K562 (cell line): ENCODE data around the gene ZNF350. TPM values are rescaled to one million over a fixed set of nuclear protein-coding genes. Genes with fewer than 3 reads are reported as not detected.

Experiments
- ASH1L ChIP-seq: fragments of 450-650 bp; IDR thresholded peaks from 2 replicates; pipeline ENCODE4 v1.6.1; 2018; ENCODE audit warnings: borderline replicate concordance, mild to moderate bottlenecking, low read depth; ENCODE audit not compliant: partially characterized antibody
- CAMTA2 ChIP-seq: fragments of 250-450 bp; sonication (Bioruptor Pico); conservative IDR thresholded peaks from 2 replicates; pipeline ENCODE4 v1.5.1; 2022
- FOXK1 ChIP-seq: sonication (generic); formaldehyde crosslinking; IDR thresholded peaks from 2 replicates; pipeline ENCODE4 v1.8.0; 2022; ENCODE audit warnings: missing genetic modification reagents, mild to moderate bottlenecking, borderline replicate concordance
- KDM4B ChIP-seq, 2 experiments: fragments of 450-650 bp in 1 of 2; sonication (generic) in 1 of 2; IDR thresholded peaks; 2 replicates each; pipeline ENCODE4 v1.6.1; 2016 to 2017; ENCODE audit warnings: borderline replicate concordance in 2 of 2, antibody characterized with exemption in 1 of 2, low read depth in 1 of 2, mild to moderate bottlenecking in 1 of 2
- KHSRP ChIP-seq: fragments of 450-650 bp; IDR thresholded peaks from 2 replicates; pipeline ENCODE4 v1.6.1; 2017
- MCM3 ChIP-seq: fragments of 450-650 bp; IDR thresholded peaks from 2 replicates; pipeline ENCODE4 v1.6.1; 2016
- NONO ChIP-seq, 2 experiments: fragments of 200-400 bp in 1 of 2; fragments of 450-650 bp in 1 of 2; formaldehyde crosslinking in 1 of 2; IDR thresholded peaks; 2 replicates each; pipeline ENCODE4 v1.6.1; 2017; ENCODE audit warnings: low read depth in 2 of 2, mild to moderate bottlenecking in 2 of 2, moderate library complexity in 2 of 2, low read length in 1 of 2
- PRPF4 ChIP-seq: fragments of 200-400 bp; formaldehyde crosslinking; IDR thresholded peaks from one replicate; pipeline ENCODE4 v1.6.1; 2017; ENCODE audit warnings: low read length, low read depth, mild to moderate bottlenecking; ENCODE audit not compliant: insufficient read depth, poor library complexity, severe bottlenecking
- PURB ChIP-seq: sonication (generic); formaldehyde crosslinking; IDR thresholded peaks from 2 replicates; pipeline ENCODE4 v1.9.0; 2021; ENCODE audit warnings: low read depth, mild to moderate bottlenecking, missing genetic modification reagents
- RBM25 ChIP-seq: fragments of 200-400 bp; formaldehyde crosslinking; IDR thresholded peaks from 2 replicates; pipeline ENCODE4 v1.6.1; 2018; ENCODE audit warnings: low read length, low read depth, moderate library complexity; ENCODE audit not compliant: severe bottlenecking
- ZBTB1 ChIP-seq: sonication (generic); formaldehyde crosslinking; IDR thresholded peaks from 2 replicates; pipeline ENCODE4 v1.8.1; 2023; ENCODE audit warnings: missing genetic modification reagents, low read depth, mild to moderate bottlenecking, borderline replicate concordance
- ZC3H11A ChIP-seq: IDR thresholded peaks from 2 replicates; pipeline ENCODE4 v1.6.1; 2012; ENCODE audit warnings: low read depth, low read length, improper control_type of control experiment
- ZNF274 ChIP-seq: IDR thresholded peaks from 2 replicates; pipeline ENCODE4 v1.6.1; 2011; ENCODE audit warnings: low read depth, mild to moderate bottlenecking, low read length, moderate library complexity, borderline replicate concordance
- polyA plus RNA-seq, 8 experiments: library from polyadenylated mRNA; depleted of rRNA in 4 of 8; stranded (reverse) in 5 of 8; unstranded in 3 of 8; fragments of >200 nt; fragmentation: Nextera tagmentation in 2 of 8; fragmentation: Illumina TruSeq in 1 of 8; extraction: Ambion mirVana in 2 of 8; extraction: Trizol in 1 of 8; gene quantifications; 2 replicates each; pipeline versions ENCODE4 v1.2.1 to v1.2.3, GENCODE V29; 2011 to 2014; ENCODE audit warnings: inconsistent platforms in 1 of 8, missing spikeins in 1 of 8
- total RNA-seq, 7 experiments: library from RNA; depleted of rRNA in 6 of 7; stranded (reverse); fragments of >200 nt in 6 of 7; fragmentation: Illumina TruSeq in 2 of 7; extraction: Trizol in 2 of 7; gene quantifications; 2 replicates each; pipeline versions ENCODE4 v1.2.1 to v1.2.3, GENCODE V29; 2011 to 2021; ENCODE audit warnings: low replicate concordance in 1 of 7
- TF ChIP-seq, protein P1 (sequence below): sonication (generic); IDR thresholded peaks from 2 replicates; pipeline ENCODE4 v1.6.1; 2016
- TF ChIP-seq, protein P2 (sequence below): sonication (generic); formaldehyde crosslinking; IDR thresholded peaks from 2 replicates; pipeline ENCODE4 v1.8.0; 2023; ENCODE audit warnings: mild to moderate bottlenecking, missing genetic modification reagents
- TF ChIP-seq, protein P3 (sequence below): sonication (generic); formaldehyde crosslinking; IDR thresholded peaks from 2 replicates; pipeline ENCODE4 v1.8.0; 2022; ENCODE audit warnings: mild to moderate bottlenecking, missing genetic modification reagents
- TF ChIP-seq, protein P4 (sequence below): fragments of 450-650 bp; formaldehyde crosslinking; IDR thresholded peaks from 2 replicates; pipeline ENCODE4 v1.4.0; 2020; ENCODE audit warnings: mild to moderate bottlenecking, moderate library complexity
- TF ChIP-seq, protein P5 (sequence below): fragments of 250-450 bp; sonication (Bioruptor Pico); IDR thresholded peaks from 2 replicates; pipeline ENCODE4 v1.8.0; 2021; ENCODE audit warnings: moderate library complexity, mild to moderate bottlenecking, inconsistent platforms
- TF ChIP-seq, protein P6 (sequence below): fragments of 450-650 bp; IDR thresholded peaks from 2 replicates; pipeline ENCODE4 v1.6.1; 2018; ENCODE audit warnings: mild to moderate bottlenecking, low read depth; ENCODE audit not compliant: partially characterized antibody

Gene ZNF350
- total and polyA plus RNA-seq, 9 of the 15 experiments (the other 6 are each of a cell fraction or from before 2014, with no cell fraction given), result 1.7 to 4.8 (median 2.9) TPM

DNA sequence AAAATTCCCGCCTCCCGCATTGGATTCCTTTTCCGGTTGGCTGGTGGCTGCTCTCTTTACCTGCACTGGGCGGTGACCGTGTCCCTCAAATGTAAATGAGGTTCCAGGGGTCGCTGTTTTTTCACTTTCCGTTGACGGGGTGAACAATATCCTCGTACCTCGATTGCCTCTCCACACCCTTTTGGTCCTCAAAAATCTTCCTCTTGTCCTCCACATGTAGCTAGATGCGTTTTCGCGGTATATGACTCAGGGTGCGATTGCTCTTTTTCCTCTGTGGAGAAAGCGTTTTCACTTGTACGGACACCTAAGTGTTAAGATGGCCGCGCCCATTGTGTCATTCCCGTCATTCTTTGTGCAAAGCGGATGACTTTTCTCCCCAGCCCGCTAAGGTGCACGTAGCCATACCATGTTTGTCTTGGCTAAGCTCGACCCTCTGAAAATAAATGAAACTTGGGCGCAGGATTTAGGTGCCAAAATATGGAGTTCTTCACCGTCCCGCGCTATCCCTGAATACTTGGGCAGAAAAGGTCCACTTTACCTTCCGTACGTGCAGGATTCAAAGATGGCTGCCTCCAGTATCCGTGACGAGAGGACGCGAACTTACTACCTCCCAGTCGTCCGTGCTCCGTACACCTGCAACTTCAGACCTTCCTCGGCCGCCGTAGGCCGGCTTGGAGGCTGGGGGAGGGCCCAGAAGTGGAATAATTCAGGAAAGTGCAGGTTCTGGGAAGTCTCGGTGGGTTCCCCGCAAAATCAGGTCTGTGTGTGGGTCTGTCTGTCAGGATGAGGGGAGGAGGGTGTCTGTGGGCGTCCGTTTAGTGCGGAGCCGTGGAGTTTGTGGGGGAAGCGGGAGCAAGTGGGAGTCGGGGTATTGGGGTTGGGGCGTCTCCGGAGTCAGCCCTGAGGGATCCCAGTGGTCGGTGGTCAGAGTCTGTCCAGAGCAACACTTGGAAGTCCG lies 59.6 kb downstream of the ZNF350 start, which contains the start of gene ZNF613 (continued):
- TF ChIP-seq KDM4B (IDR thresholded peaks at IDR 0.05; ENCODE audit: borderline replicate concordance in 2 of 2, low read depth in 1 of 2) (no peak), MCM3 (no peak), PRPF4 (no peak), PURB (CRISPR knock-in tag) (no peak), ASH1L (peak; percentile 6), ZNF274 (no peak), ZBTB1 (CRISPR knock-in tag) (no peak), NONO (IDR thresholded peaks at IDR 0.05; ENCODE audit: low read depth in 2 of 2, low read length in 1 of 2) (no peak), FOXK1 (CRISPR knock-in tag) (peak; percentile 31; the same call in 1 of the 2 replicates), CAMTA2 (CRISPR knock-in tag) (no peak), KHSRP (no peak), RBM25 (peak; percentile 52), ZC3H11A (no peak)
- TF ChIP-seq, protein P1, sequence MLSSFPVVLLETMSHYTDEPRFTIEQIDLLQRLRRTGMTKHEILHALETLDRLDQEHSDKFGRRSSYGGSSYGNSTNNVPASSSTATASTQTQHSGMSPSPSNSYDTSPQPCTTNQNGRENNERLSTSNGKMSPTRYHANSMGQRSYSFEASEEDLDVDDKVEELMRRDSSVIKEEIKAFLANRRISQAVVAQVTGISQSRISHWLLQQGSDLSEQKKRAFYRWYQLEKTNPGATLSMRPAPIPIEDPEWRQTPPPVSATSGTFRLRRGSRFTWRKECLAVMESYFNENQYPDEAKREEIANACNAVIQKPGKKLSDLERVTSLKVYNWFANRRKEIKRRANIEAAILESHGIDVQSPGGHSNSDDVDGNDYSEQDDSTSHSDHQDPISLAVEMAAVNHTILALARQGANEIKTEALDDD, result no peak
- TF ChIP-seq, protein P2, sequence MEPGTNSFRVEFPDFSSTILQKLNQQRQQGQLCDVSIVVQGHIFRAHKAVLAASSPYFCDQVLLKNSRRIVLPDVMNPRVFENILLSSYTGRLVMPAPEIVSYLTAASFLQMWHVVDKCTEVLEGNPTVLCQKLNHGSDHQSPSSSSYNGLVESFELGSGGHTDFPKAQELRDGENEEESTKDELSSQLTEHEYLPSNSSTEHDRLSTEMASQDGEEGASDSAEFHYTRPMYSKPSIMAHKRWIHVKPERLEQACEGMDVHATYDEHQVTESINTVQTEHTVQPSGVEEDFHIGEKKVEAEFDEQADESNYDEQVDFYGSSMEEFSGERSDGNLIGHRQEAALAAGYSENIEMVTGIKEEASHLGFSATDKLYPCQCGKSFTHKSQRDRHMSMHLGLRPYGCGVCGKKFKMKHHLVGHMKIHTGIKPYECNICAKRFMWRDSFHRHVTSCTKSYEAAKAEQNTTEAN (CRISPR knock-in tag), result no peak
- TF ChIP-seq, protein P3, sequence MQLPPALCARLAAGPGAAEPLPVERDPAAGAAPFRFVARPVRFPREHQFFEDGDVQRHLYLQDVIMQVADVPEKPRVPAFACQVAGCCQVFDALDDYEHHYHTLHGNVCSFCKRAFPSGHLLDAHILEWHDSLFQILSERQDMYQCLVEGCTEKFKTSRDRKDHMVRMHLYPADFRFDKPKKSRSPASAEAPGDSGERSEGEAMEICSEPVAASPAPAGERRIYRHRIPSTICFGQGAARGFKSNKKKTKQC (CRISPR knock-in tag), result 0 out of 2 replicates have a peak, but pooled peaks have one; percentile 61
- TF ChIP-seq, protein P4, sequence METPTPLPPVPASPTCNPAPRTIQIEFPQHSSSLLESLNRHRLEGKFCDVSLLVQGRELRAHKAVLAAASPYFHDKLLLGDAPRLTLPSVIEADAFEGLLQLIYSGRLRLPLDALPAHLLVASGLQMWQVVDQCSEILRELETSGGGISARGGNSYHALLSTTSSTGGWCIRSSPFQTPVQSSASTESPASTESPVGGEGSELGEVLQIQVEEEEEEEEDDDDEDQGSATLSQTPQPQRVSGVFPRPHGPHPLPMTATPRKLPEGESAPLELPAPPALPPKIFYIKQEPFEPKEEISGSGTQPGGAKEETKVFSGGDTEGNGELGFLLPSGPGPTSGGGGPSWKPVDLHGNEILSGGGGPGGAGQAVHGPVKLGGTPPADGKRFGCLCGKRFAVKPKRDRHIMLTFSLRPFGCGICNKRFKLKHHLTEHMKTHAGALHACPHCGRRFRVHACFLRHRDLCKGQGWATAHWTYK (CRISPR knock-in tag), result 0 out of 2 replicates have a peak, but pooled peaks have one; percentile 26
- TF ChIP-seq, protein P5, sequence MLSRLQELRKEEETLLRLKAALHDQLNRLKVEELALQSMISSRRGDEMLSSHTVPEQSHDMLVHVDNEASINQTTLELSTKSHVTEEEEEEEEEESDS (CRISPR knock-in tag), result no peak
- TF ChIP-seq, protein P6, sequence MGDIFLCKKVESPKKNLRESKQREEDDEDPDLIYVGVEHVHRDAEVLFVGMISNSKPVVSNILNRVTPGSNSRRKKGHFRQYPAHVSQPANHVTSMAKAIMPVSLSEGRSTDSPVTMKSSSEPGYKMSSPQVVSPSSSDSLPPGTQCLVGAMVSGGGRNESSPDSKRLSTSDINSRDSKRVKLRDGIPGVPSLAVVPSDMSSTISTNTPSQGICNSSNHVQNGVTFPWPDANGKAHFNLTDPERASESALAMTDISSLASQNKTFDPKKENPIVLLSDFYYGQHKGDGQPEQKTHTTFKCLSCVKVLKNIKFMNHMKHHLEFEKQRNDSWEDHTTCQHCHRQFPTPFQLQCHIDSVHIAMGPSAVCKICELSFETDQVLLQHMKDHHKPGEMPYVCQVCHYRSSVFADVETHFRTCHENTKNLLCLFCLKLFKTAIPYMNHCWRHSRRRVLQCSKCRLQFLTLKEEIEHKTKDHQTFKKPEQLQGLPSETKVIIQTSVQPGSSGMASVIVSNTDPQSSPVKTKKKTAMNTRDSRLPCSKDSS, result no peak
